Tibial nerve (tissue), 4 donors: ENCODE results near the gene CHSY1. TPM values are rescaled to one million over a fixed set of nuclear protein-coding genes. Genes with fewer than 3 reads are reported as not detected.

Experiments
- DNase-seq, 2 donors: peaks; one replicate each; pipeline ENCODE4 v3.0.0-alpha.2; 2019; ENCODE audit warnings: low spot score in 2 of 2
- H3K27ac ChIP-seq, 4 donors: fragments of 200-600 bp; sonication (generic) in 3 of 4; one replicate each; pipeline ENCODE4 v1.5.1; 2017 to 2019; ENCODE audit warnings: mild to moderate bottlenecking in 1 of 4
- H3K27me3 ChIP-seq, 2 donors: fragments of 200-600 bp; sonication (generic) in 1 of 2; one replicate each; pipeline versions ENCODE4 v1.5.1 to v1.6.0; 2017 to 2019
- H3K36me3 ChIP-seq, 3 donors: fragments of 200-600 bp; sonication (generic); one replicate each; pipeline ENCODE4 v1.5.1; 2018 to 2019
- H3K4me1 ChIP-seq, 4 donors: fragments of 200-600 bp; sonication (generic) in 3 of 4; one replicate each; pipeline ENCODE4 v1.5.1; 2017 to 2019
- H3K4me3 ChIP-seq, 4 donors: fragments of 200-600 bp; sonication (generic) in 3 of 4; one replicate each; pipeline ENCODE4 v1.5.1; 2017 to 2019; ENCODE audit warnings: mild to moderate bottlenecking in 1 of 4, moderate library complexity in 1 of 4
- H3K9me3 ChIP-seq, 4 donors: fragments of 200-600 bp; sonication (generic) in 3 of 4; one replicate each; pipeline ENCODE4 v1.5.1; 2017 to 2019
- CTCF ChIP-seq, 5 experiments: fragments of 200-600 bp in 3 of 5; fragments of 450-650 bp in 2 of 5; sonication (generic) in 3 of 5; IDR thresholded peaks; one replicate each; pipeline ENCODE4 v1.5.1; 2016 to 2019; ENCODE audit warnings: antibody characterized with exemption in 5 of 5, mild to moderate bottlenecking in 3 of 5, moderate library complexity in 2 of 5
- EP300 ChIP-seq, 2 donors: sonication (generic); formaldehyde crosslinking; IDR thresholded peaks; one replicate each; pipeline ENCODE4 v1.6.1; 2017; ENCODE audit warnings: antibody characterized with exemption in 2 of 2, mild to moderate bottlenecking in 1 of 2
- POLR2A ChIP-seq, 2 donors: fragments of 450-650 bp; IDR thresholded peaks; one replicate each; pipeline ENCODE4 v1.6.1; 2017; ENCODE audit warnings: antibody characterized with exemption in 2 of 2, mild to moderate bottlenecking in 2 of 2, moderate library complexity in 2 of 2
- WGBS, 2 donors: methylation state at CpG; one replicate each; pipeline ENCODE4 v1.1.5; 2018; 5-methylcytosine and 5-hydroxymethylcytosine counted together
- total RNA-seq, 4 donors: library from RNA; depleted of rRNA; stranded (reverse); fragments of >200 nt; gene quantifications; one replicate each; pipeline ENCODE4 v1.1.0, GENCODE V29; 2016

The CHSY1 gene
- total RNA-seq, 4 donors from 2014 or later: 22.0 to 29.7 (median 24.6) TPM

DNA sequence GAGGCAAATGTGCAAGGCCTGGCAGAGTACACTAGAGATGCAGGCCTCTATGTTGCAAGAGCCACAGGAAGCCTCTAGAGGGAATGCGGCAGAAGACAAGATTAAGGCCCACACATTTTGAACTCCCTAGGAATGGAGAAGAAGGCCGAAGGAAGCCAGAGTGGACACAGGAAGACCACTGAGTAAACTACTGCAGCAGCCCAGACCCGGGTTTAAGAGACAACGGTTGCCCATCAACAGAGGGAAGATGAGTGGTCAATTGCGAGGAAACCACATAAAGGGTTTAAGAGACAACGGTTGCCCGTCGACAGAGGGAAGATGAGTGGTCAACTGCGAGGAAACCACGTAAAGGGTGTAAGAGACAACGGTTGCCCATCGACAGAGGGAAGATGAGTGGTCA is 14.6 kb downstream of the CHSY1 start:
- DNase-seq: no peak
- Histone ChIP-seq H3K27ac (no peak overlapping the region), H3K4me3 (no peak overlapping the region), H3K4me1 (peaks cover 0 to 71% (median 30%) of the 10 kb centered on the region in 4 donors), H3K36me3 (peaks cover 0 to 25% (median 8%) of the 10 kb centered on the region in 3 donors), H3K27me3 (no peaks in the 10 kb centered on the region), H3K9me3 (no peaks in the 10 kb centered on the region)
- no peak for TF ChIP-seq POLR2A (IDR thresholded peaks at IDR 0.05)
- TF ChIP-seq CTCF (IDR thresholded peaks at IDR 0.05): no peak
- no peak for TF ChIP-seq EP300 (IDR thresholded peaks at IDR 0.05)
- 84 to 90% methylated on average over 12 of the region's 12 CpGs for WGBS, 2 donors

DNA sequence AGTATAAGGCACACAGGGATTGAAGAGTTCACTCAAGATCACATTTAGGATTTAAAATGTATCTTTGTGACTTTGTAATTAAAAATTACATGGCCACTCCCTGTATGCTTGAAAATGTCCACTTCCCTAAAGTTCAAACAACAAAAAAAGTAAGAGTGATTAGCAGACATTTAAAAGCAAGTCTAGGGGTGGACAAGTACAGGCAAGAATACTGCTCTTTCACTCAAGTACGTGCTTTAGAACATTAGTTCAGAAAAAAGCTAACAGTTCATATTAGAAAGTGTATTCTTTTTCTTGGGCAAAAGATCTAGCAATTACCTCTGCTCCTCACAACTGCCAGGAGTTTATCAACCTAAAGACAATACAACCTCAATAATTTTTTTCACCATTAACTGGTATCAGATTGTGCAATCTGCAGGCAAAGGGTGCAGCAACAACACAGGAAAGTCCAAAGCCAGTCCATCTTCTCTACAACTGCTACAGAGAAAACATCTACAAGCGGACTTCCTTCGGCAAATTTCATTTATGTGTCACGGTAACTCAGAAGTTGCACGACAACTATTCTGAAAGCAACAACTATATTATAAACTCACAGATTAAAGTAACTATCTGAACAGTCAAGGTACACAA is 18.1 kb downstream of the CHSY1 start:
- Histone ChIP-seq H3K27ac (no peak overlapping the region), H3K9me3 (peaks cover 0 to 8% (median 2%) of the 10 kb centered on the region in 4 donors), H3K4me3 (no peak overlapping the region), H3K36me3 (peaks cover 0 to 33% (median 8%) of the 10 kb centered on the region in 3 donors), H3K4me1 (peaks cover 0 to 44% (median 6%) of the 10 kb centered on the region in 4 donors), H3K27me3 (no peaks in the 10 kb centered on the region)
- 77 to 92% methylated on average over 5 of the region's 5 CpGs for WGBS, 2 donors
- no peak for DNase-seq
- TF ChIP-seq CTCF (IDR thresholded peaks at IDR 0.05) (no peak), EP300 (IDR thresholded peaks at IDR 0.05) (no peak), POLR2A (IDR thresholded peaks at IDR 0.05) (no peak)

GRCh38 chr15:101232677-101233076 is 19.2 kb downstream of the CHSY1 start:
- Histone ChIP-seq H3K27ac (no peak overlapping the region), H3K9me3 (peaks cover 0 to 19% (median 7%) of the 10 kb centered on the region in 4 donors), H3K27me3 (no peaks in the 10 kb centered on the region), H3K4me3 (no peak overlapping the region), H3K4me1 (peaks cover 0 to 35% (median 4%) of the 10 kb centered on the region in 4 donors), H3K36me3 (peaks cover 0 to 39% (median 8%) of the 10 kb centered on the region in 3 donors)
- WGBS, 2 donors: 41 to 71% methylated on average over 3 to 5 of the region's 5 CpGs
- no peak for TF ChIP-seq CTCF (IDR thresholded peaks at IDR 0.05)
- TF ChIP-seq POLR2A (IDR thresholded peaks at IDR 0.05): no peak
- DNase-seq: no peak

DNA sequence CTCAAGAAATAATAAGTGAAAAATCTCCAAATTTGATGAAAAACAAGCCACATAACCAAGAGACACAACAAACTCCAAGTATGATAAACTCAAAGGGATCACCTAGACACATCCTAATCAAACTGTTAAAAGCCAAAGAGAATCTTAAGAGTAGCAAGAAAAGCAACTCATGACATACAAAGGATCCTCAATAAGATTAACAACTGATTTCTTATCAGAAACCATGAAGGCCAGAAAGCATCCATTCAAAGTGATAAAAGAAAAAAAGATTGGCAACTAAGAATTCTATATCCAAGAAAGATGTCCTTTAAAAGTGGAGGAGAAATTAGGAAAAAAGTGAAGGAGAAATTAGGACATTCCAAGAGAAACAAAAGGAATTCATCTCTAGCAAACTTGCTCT is 23.5 kb downstream of the CHSY1 start:
- H3K4me3 ChIP-seq: no peak overlapping the region
- TF ChIP-seq CTCF (IDR thresholded peaks at IDR 0.05): no peak
- no peak for TF ChIP-seq POLR2A (IDR thresholded peaks at IDR 0.05)
- no peak for TF ChIP-seq EP300 (IDR thresholded peaks at IDR 0.05)
- peaks cover 0 to 22% (median 7%) of the 10 kb centered on the region in 4 donors for H3K9me3 ChIP-seq
- H3K27ac ChIP-seq: no peak overlapping the region
- H3K36me3 ChIP-seq: peaks cover 0 to 38% (median 0%) of the 10 kb centered on the region in 3 donors
- DNase-seq: no peak
- no peaks in the 10 kb centered on the region for H3K27me3 ChIP-seq
- peaks cover 0 to 31% (median 2%) of the 10 kb centered on the region in 4 donors for H3K4me1 ChIP-seq

GRCh38 chr15:101225658-101226057 is 26.2 kb downstream of the CHSY1 start:
- peaks cover 0 to 22% (median 7%) of the 10 kb centered on the region in 4 donors for H3K9me3 ChIP-seq
- no peak overlapping the region for H3K4me3 ChIP-seq
- DNase-seq: no peak
- 80 to 91% methylated on average over 5 of the region's 5 CpGs for WGBS, 2 donors
- peaks cover 0 to 41% (median 17%) of the 10 kb centered on the region in 4 donors for H3K4me1 ChIP-seq
- no peaks in the 10 kb centered on the region for H3K27me3 ChIP-seq
- H3K27ac ChIP-seq: no peak overlapping the region
- H3K36me3 ChIP-seq: peaks cover 0 to 23% (median 0%) of the 10 kb centered on the region in 3 donors
- TF ChIP-seq POLR2A (IDR thresholded peaks at IDR 0.05) (no peak), CTCF (IDR thresholded peaks at IDR 0.05) (no peak), EP300 (IDR thresholded peaks at IDR 0.05) (no peak)
